Activated T-cell treated with anti-CD3 and anti-CD28 coated beads, Interleukin-2, amount 50 U/mL, for 72 hours (primary cell): ENCODE data around the gene LRMDA. TPM values are rescaled to one million over a fixed set of nuclear protein-coding genes. Genes with fewer than 3 reads are reported as not detected.
"Not testable (repeated sequence)": the region's sequence is repeated elsewhere in the genome, so short reads cannot be mapped to it uniquely, and the experiment has no call there.

Source experiments
- ATAC-seq, 2 donors: fragments of 150-1000 bp; cut with Tn5 transposase; replicated peaks in 1 of 2; 2 replicates each; pipeline ENCODE4 v1.10.0; 2021; ENCODE audit warnings: moderate library complexity in 2 of 2, mild to moderate bottlenecking in 1 of 2
- DNase-seq, 2 donors: peaks; one replicate each; pipeline ENCODE4 v3.0.0; 2021 to 2022; ENCODE audit warnings: mixed read lengths in 1 of 2
- H3K27ac Mint-ChIP-seq: one replicate; pipeline ENCODE4 v1.8.0; 2022; ENCODE audit warnings: mild to moderate bottlenecking, moderate library complexity, mixed read lengths
- H3K27me3 Mint-ChIP-seq: one replicate; pipeline ENCODE4 v1.8.0; 2022; ENCODE audit warnings: low read depth, mixed read lengths
- H3K36me3 Mint-ChIP-seq, 2 donors: one replicate each; pipeline ENCODE4 v1.8.0; 2022; ENCODE audit warnings: mixed read lengths in 2 of 2, mild to moderate bottlenecking in 1 of 2; ENCODE audit not compliant: insufficient read depth in 2 of 2
- H3K4me1 Mint-ChIP-seq: one replicate; pipeline ENCODE4 v1.8.0; 2022; ENCODE audit warnings: low read depth, mixed read lengths
- H3K4me3 Mint-ChIP-seq, 2 donors: one replicate each; pipeline ENCODE4 v1.8.0; 2022; ENCODE audit warnings: mild to moderate bottlenecking in 2 of 2, mixed read lengths in 2 of 2, moderate library complexity in 2 of 2
- H3K9me3 Mint-ChIP-seq, 2 donors: one replicate each; pipeline ENCODE4 v1.8.0; 2022; ENCODE audit warnings: mixed read lengths in 2 of 2
- total RNA-seq, 2 donors: library from RNA; stranded (reverse); gene quantifications; one replicate each; pipeline ENCODE4 v1.2.3, GENCODE V29; 2022

The LRMDA gene
- total RNA-seq, 2 donors from 2014 or later: not detected

GRCh38 chr10:76583711-76584161 lies 1152.3 kb downstream of the LRMDA start:
- no peaks in the 10 kb centered on the region for H3K27me3 Mint-ChIP-seq
- no peak overlapping the region for H3K4me3 Mint-ChIP-seq
- ATAC-seq (no peak), DNase-seq (no peak)
- no peaks in the 10 kb centered on the region for H3K4me1 Mint-ChIP-seq
- no peak overlapping the region for H3K27ac Mint-ChIP-seq
- no peaks in the 10 kb centered on the region for H3K36me3 Mint-ChIP-seq
- H3K9me3 Mint-ChIP-seq: peaks cover 0 to 4% of the 10 kb centered on the region in 2 donors

GRCh38 chr10:76584466-76584865 lies 1153.0 kb downstream of the LRMDA start:
- not testable (repeated sequence) for H3K4me1 Mint-ChIP-seq, H3K9me3 Mint-ChIP-seq, H3K27ac Mint-ChIP-seq, DNase-seq, ATAC-seq, H3K27me3 Mint-ChIP-seq, H3K4me3 Mint-ChIP-seq, H3K36me3 Mint-ChIP-seq

Other genes starting within 250 kb of the LRMDA start
- gene VDAC2, start 220.8 kb upstream of the LRMDA start, total RNA-seq: 100 to 1,000 TPM; 207 to 229 TPM
- 10 to 100 TPM; 26.7 to 31.2 TPM for gene COMTD1, start 195.7 kb upstream of the LRMDA start, total RNA-seq
- gene ZNF503, start 29.9 kb upstream of the LRMDA start, total RNA-seq: 1 to 10 TPM in 1 of 2 donors, under 1 TPM in 1; 0.50 to 1.3 TPM